ENCODE measurements around the gene ACOT11.

Gene ACOT11

GRCh38 chr1:54650417-54650816 lies 102.4 kb downstream of the ACOT11 start:
- TF ChIP-seq CTCF (IDR thresholded peaks at IDR 0.05; ENCODE audit: low read depth, low read length) = no peak
- no peak for DNase-seq (ENCODE audit: low read depth in 2 of 2)
- no peak overlapping the region for H3K4me3 ChIP-seq (replicated peaks in 1 of 2; ENCODE audit: low read depth in 2 of 2, low read length in 2 of 2)

GRCh38 chr1:54651608-54652007 lies 103.6 kb downstream of the ACOT11 start:
- no peak overlapping the region for H3K4me3 ChIP-seq (replicated peaks in 1 of 2; ENCODE audit: low read depth in 2 of 2, low read length in 2 of 2)
- TF ChIP-seq CTCF (IDR thresholded peaks at IDR 0.05; ENCODE audit: low read depth, low read length) = no peak
- DNase-seq (ENCODE audit: low read depth in 2 of 2) = no peak

- DNase-seq (ENCODE audit: low read depth in 2 of 2) = no peak
- no peak overlapping the region for H3K4me3 ChIP-seq (replicated peaks in 1 of 2; ENCODE audit: low read depth in 2 of 2, low read length in 2 of 2)
- no peak for TF ChIP-seq CTCF (IDR thresholded peaks at IDR 0.05; ENCODE audit: low read depth, low read length)
These were observed 104.1 kb downstream of the ACOT11 start for GRCh38 chr1:54652168-54652567.

GRCh38 chr1:54653036-54653435 lies 105.0 kb downstream of the ACOT11 start:
- no peak for DNase-seq (ENCODE audit: low read depth in 2 of 2)
- H3K4me3 ChIP-seq (replicated peaks in 1 of 2; ENCODE audit: low read depth in 2 of 2, low read length in 2 of 2) = no peak overlapping the region
- TF ChIP-seq CTCF (IDR thresholded peaks at IDR 0.05; ENCODE audit: low read depth, low read length) = no peak

- TF ChIP-seq CTCF (IDR thresholded peaks at IDR 0.05; ENCODE audit: low read depth, low read length) = no peak
- no peak overlapping the region for H3K4me3 ChIP-seq (replicated peaks in 1 of 2; ENCODE audit: low read depth in 2 of 2, low read length in 2 of 2)
- no peak for DNase-seq (ENCODE audit: low read depth in 2 of 2)
These were observed 110.3 kb downstream of the ACOT11 start for GRCh38 chr1:54658164-54658913.
